Measurements from ENCODE around the gene CA5A. TPM values are rescaled to one million over a fixed set of nuclear protein-coding genes. Genes with fewer than 3 reads are reported as not detected.

Gene CA5A
- total RNA-seq, 4 donors from 2014 or later, result not detected

DNA sequence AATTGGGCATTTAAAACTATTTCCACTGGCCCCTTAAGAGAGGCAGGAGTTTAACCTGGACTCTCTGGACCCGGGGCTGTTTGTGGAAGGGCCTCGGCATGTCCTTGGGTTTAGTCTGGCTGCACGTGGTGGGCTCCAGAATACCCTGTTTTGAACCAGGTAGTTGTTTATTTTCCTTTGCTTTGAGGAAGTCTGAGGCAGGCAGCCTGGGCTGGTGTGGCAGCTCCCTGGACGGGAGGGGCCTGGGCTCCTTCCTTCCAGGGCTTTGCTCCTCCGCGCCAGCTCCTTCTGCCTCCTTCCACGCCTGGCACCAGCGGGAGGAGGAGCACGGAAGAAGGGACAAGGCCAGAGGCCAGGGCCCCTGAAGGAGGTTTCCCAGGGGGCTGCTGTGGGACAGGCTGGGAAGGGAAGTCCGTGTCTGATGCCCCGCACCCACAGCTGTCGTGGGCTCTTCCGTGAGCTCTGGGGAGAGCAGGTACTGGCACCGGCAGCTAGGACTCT lies 30.4 kb upstream of the CA5A start:
- DNase-seq, result no peak
- Histone ChIP-seq H3K27me3 (no peaks in the 10 kb centered on the region), H3K27ac (peak overlapping the region; percentile 75 to 87), H3K4me1 (peaks cover 9 to 12% of the 10 kb centered on the region in 2 donors), H3K36me3 (no peaks in the 10 kb centered on the region), H3K4me3 (no peak overlapping the region), H3K9me3 (peaks cover 0 to 7% of the 10 kb centered on the region in 2 donors)
- intact Hi-C loops (cut with DNase I; ENCODE audit: low total_unique reads), result no loop called here
- no peak for TF ChIP-seq POLR2A (IDR thresholded peaks at IDR 0.05)
- TF ChIP-seq, protein P1, sequence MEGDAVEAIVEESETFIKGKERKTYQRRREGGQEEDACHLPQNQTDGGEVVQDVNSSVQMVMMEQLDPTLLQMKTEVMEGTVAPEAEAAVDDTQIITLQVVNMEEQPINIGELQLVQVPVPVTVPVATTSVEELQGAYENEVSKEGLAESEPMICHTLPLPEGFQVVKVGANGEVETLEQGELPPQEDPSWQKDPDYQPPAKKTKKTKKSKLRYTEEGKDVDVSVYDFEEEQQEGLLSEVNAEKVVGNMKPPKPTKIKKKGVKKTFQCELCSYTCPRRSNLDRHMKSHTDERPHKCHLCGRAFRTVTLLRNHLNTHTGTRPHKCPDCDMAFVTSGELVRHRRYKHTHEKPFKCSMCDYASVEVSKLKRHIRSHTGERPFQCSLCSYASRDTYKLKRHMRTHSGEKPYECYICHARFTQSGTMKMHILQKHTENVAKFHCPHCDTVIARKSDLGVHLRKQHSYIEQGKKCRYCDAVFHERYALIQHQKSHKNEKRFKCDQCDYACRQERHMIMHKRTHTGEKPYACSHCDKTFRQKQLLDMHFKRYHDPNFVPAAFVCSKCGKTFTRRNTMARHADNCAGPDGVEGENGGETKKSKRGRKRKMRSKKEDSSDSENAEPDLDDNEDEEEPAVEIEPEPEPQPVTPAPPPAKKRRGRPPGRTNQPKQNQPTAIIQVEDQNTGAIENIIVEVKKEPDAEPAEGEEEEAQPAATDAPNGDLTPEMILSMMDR (IDR thresholded peaks at IDR 0.05), result peak in 1 of 4 experiments; percentile 12

DNA sequence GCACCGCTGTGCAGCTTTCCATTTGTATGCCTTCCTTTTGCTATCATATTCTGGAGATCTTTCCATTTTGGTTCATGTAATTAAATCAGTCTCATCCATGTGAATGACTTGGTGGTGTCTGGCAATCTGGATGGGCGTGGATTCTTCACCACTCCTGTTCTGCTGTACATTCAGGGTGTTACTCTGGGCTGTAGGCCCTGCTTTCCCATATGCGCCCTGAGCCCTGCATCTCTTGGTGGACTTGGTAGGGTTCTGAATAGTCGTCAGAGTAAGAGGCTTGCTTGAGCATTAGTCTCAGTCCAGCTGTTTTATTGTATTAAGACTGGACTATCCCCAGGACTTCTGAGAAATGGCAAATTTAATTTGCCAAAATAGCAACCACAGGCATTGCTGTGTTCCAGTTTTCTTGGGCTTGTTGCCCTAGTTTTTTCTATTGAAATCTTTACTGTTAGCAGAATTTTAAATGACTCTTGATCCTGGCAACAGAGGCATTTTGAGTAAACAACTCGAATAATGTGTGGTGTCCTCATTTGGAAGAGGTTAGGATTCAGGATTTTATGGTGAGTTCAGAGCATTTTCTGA lies 29.8 kb upstream of the CA5A start:
- DNase-seq, result no peak
- no peak for TF ChIP-seq POLR2A (IDR thresholded peaks at IDR 0.05)
- Histone ChIP-seq H3K27ac (peak overlapping the region; percentile 75 to 87), H3K4me3 (no peak overlapping the region), H3K4me1 (peaks cover 9 to 12% of the 10 kb centered on the region in 2 donors), H3K36me3 (no peaks in the 10 kb centered on the region), H3K9me3 (peaks cover 0 to 2% of the 10 kb centered on the region in 2 donors), H3K27me3 (no peaks in the 10 kb centered on the region)
- intact Hi-C loops (cut with DNase I; ENCODE audit: low total_unique reads), result no loop called here

DNA sequence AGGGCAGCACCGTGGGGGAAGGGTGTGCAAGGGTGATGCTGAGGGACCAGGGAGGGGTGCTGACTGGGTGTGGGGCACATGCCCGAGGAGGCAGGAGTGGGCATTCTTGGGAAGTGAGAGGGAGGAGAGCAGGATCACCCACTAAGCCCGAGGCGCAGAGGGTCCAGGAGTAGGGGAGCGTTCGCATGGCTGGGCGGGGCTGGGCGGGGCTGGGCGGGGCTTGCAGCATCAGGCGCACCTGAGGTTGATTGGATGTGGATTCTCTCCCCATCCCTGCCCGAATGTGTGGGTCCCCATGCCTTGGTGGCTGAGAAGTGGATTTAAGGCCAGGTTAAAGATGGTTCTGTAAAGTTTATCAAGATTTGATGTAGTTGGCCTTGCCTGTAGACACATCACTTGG lies 29.1 kb upstream of the CA5A start:
- intact Hi-C loops (cut with DNase I; ENCODE audit: low total_unique reads), result no loop called here
- no peaks in the 10 kb centered on the region for H3K36me3 ChIP-seq
- peaks cover 9 to 12% of the 10 kb centered on the region in 2 donors for H3K4me1 ChIP-seq
- H3K4me3 ChIP-seq, result no peak overlapping the region
- no peak for TF ChIP-seq POLR2A (IDR thresholded peaks at IDR 0.05)
- TF ChIP-seq, protein P1 (IDR thresholded peaks at IDR 0.05), result no peak
- H3K9me3 ChIP-seq, result no peaks in the 10 kb centered on the region
- no peak for DNase-seq
- peak overlapping the region; percentile 75 to 87 for H3K27ac ChIP-seq
- H3K27me3 ChIP-seq, result no peaks in the 10 kb centered on the region

DNA sequence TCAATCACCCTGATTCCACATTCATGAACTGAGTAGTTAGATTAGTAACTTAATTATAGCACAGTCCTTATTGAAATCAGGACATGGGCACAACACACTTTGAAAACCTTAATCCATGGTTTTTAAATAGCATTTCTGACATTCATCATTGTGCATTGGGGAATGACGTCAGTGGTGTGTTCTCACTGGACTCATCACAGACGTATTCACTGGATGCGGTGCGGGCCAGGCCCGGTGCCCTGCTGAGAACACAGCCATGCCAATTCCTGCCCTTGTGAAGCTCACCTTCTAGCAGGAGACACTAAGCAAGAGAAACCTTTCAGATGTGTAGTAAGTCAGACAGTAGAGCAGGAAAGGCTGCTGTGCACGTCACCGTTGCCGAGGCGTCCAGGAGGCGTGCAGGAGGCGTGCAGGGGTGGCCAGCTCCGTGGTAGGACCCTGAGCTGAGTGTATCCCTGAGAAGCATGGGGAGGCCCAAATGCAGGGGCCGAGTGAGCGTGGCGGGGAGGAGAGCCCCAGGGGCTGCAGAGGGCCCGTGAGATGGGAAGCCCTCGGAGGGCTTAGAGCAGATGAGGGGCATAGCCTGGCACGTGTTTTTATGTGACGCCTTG lies 27.8 kb upstream of the CA5A start:
- DNase-seq, result no peak
- no peak overlapping the region for H3K27ac ChIP-seq
- no peaks in the 10 kb centered on the region for H3K27me3 ChIP-seq
- no peaks in the 10 kb centered on the region for H3K36me3 ChIP-seq
- H3K4me3 ChIP-seq, result no peak overlapping the region
- H3K9me3 ChIP-seq, result no peaks in the 10 kb centered on the region
- no peak for TF ChIP-seq POLR2A (IDR thresholded peaks at IDR 0.05)
- TF ChIP-seq, protein P1 (IDR thresholded peaks at IDR 0.05), result no peak
- intact Hi-C loops (cut with DNase I; ENCODE audit: low total_unique reads), result no loop called here
- H3K4me1 ChIP-seq, result peaks cover 9 to 12% of the 10 kb centered on the region in 2 donors

DNA sequence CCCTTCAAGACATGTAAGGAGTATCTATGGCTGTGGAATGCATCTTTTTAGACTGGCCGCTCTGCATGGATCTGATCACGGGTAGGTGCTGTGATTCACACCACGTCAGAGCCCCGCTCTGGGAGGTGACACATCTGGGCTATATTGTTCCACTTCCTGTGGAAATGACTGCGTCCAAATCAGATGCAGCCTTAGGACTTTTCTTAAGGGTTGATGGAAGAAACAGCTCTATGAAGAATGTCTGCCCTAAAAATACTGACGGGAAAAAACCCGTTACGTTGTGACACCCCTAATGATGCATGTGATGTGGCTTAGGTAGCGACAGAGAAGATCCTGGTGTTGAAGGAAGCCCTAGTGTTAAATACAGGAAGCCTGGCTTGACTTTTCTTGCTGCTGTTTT lies 27.1 kb upstream of the CA5A start:
- Histone ChIP-seq H3K9me3 (no peaks in the 10 kb centered on the region), H3K27me3 (no peaks in the 10 kb centered on the region), H3K4me1 (peaks cover 9 to 12% of the 10 kb centered on the region in 2 donors), H3K4me3 (no peak overlapping the region), H3K36me3 (no peaks in the 10 kb centered on the region), H3K27ac (peak overlapping the region; percentile 19 to 20)
- no peak for DNase-seq
- intact Hi-C loops (cut with DNase I; ENCODE audit: low total_unique reads), result no loop called here
- TF ChIP-seq POLR2A (IDR thresholded peaks at IDR 0.05), result no peak
- TF ChIP-seq, protein P1 (IDR thresholded peaks at IDR 0.05), result no peak

All from uterus (tissue), 4 donors.